HG03159 (cell line): ENCODE data around the gene DHX9.

ENCODE experiments used
- ATAC-seq: cut with Tn5 transposase; IDR thresholded peaks from one replicate; pipeline ENCODE4 v1.9.1; 2021; ENCODE audit warnings: mild to moderate bottlenecking, moderate library complexity; ENCODE audit not compliant: unreplicated experiment

DHX9 gene

DNA sequence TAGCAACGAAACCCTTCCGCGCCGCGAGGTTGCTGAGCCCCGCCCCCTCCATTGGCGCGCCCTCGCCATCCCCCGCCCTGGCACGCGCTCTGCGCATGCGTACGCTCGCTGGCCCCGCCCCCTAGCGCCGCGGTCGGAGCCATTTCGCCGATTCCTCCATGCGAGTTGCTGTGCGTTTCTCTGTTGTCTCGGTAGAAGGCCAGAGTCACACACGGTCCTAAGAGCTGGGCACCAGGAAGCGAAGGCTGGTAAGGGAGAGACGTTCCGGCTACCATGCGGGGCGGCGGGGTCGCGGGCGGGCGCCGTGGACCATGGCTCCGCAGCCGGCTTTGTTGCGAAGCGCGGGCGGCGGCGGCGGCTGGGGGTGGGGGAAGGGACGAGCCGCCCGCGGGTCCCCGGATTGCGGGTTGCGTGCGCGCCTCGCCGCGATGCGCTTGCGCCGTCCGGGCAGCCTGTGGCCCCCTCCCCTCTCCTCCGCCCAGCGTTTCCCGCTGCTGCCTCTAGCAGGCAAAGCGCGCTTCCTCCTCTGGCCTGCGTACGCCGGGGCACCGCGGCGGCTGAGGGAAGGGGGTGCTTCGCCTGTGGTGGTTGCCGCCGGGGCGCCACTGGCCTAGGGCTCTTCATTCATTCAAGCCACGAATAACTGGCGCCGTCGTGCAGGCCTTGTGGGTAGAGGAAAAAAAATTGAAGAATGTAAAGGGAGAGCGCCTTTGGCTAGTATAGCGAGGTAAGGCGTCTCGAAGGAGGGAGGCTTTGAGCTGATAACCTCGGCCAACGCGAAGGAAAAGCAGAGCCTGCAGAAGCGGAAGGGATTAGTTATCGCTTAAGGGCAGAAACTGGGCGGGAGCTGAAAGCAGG, at the start of gene DHX9:
DHX9 (plus strand) TSS at position 139 of the 858 bp plus-strand sequence. CDS start 3,220 bp downstream, outside the sequence.
- peak; percentile 81 for ATAC-seq

GRCh38 chr1:182791281-182792179, 47.6 kb upstream of the DHX9 start:
- no peak for ATAC-seq

GRCh38 chr1:182794091-182794490, 45.1 kb upstream of the DHX9 start:
- no peak for ATAC-seq

DNA sequence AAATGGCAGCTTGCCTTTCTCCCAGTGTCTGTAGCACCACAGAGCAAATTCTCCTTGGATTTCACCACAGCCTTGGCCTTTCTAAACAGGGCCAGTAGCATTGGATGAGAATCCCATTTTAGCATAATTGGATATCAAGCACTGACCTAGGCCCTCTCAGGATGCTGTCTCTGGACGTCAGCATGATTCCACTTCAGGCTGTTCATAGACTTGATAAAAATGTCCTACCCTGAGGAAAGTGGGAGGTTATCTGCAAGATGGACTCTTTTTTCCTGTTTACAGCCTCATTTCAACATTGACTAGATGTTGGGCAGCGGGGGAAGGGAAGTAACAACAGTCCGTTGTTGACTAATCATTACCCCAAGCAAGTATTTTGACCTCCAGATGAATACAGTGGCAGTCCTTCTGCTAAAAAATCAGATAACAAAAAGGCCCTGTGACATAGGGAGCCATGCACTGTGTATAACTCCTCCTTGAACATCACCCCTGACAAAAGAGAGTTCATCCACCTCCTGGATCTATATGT, 44.4 kb upstream of the DHX9 start:
- no peak for ATAC-seq

GRCh38 chr1:182795563-182796228, 43.5 kb upstream of the DHX9 start:
- ATAC-seq: no peak

GRCh38 chr1:182802006-182802803, 36.9 kb upstream of the DHX9 start:
- no peak for ATAC-seq

DNA sequence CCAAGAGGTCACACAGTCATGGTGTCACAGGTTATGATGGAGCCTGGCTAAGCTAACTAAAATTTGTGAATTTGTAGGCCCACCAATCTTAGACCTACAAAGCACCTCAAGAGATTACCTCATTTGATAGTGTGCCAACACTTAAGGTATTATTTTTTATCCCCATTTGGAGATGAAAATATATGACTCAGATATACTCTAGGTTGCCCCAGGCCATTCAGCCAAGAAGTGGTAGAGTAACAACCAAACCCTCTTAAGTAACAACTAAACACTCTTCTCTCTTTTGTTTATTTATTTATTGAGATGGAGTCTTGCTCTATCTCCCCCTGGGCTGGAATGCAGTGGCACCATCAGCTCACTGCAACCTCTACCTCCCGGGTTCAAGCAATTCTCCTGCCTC, 35.3 kb upstream of the DHX9 start:
- no peak for ATAC-seq

- no peak for ATAC-seq
Measured at GRCh38 chr1:182806015-182806678, 33.0 kb upstream of the DHX9 start.

- ATAC-seq: no peak
Measured at GRCh38 chr1:182807907-182808306, 31.2 kb upstream of the DHX9 start.

DNA sequence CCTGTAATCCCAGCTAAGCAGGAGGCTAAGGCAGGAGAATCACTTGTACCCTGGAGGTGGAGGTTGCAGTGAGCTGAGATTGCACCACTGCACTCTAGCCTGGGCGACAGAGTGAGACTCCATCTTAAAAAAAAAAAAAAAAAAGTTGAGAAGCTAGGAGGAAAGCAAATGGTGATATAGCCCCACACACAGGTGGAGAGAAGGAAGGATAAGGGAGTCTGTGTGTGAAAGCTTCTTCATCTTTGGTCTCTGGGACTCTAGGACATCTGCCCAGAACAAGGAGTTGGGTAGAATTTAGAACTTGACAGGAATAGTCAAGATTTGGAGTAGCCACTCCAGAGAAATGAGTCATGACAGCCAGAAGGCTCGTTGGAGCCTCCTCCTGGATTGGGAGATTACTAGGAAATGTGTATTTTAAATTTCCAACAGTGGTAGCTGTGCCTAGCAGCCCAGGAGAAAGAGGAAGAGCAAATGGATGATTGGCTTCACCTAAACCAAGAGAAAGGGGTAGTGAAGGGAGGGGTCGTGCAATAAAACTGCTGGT, 29.7 kb upstream of the DHX9 start:
- no peak for ATAC-seq

DNA sequence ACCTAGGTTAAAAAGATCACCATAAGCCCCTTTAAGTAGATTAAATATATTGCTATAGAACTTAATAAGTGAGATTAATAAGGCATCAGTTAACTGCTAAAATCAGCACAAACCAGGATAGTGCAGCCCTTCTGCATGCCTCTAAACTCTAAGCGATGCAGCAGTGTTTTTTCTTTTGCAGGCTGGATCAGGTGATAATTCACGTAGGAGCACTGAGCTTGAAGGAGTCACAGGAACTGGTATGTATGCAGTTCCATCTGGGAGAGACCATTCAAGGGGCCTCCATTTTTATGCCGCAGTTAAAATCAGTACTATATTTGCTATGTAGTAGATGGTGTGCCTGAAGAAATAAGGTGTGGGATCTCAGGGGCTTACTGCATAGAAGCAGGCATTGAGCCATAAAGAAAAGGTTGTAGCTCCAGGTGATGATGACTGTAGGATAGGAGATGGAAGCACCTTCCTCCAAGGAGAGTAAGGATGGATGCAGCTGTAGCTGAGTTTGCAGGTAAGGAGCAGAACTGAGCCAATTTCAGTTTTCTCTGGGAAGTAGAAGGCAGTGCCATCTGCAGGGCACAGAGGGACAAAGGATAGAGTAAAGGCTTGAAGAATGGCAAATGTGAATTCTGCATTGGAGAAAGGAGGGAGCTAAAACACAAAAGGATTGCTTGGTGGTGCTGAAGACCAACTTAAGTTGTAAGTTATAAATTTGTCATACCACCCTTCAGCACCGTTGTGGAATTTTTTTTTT, 27.0 kb upstream of the DHX9 start:
- no peak for ATAC-seq

GRCh38 chr1:182816863-182817262, 22.3 kb upstream of the DHX9 start:
- ATAC-seq: no peak

DNA sequence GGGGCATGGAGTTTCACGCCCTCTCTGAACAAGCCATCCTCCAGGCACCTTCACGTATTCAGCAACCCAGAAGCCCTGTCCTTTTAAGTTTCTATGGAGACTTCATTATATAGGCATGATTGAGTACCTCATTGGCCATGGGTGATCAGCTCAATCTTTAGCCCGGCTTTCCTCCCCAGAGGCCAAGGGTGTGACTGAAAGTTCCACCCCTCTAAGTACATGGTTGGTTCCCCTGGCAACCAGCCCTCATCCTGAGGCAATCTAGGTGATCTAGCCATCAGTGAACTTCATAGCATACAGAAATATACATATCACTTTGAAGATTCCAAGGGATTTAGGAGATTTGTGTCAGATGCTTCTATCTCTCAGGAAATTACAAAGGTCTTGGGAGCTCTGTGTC, 21.3 kb upstream of the DHX9 start:
- no peak for ATAC-seq

- ATAC-seq: no peak
Measured at GRCh38 chr1:182823220-182823619, 15.9 kb upstream of the DHX9 start.

DNA sequence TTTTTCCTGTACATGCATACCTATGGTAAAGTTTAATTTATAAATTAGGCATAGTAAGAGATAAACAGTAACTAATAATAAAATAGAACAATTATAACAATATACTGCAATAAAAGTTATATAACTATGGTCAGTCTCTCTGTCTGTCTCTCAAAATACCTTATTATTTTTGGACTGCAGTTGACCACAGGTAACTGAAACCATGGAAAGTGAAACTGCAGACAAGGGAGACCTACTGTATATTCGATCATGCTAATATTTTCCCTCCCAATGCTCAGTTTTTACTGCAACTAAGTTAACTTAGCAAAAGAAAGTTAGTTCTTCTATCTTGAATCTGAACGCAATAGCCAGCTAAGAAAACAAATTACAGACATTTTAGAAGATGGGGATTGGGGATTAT, 12.3 kb upstream of the DHX9 start:
- no peak for ATAC-seq

DNA sequence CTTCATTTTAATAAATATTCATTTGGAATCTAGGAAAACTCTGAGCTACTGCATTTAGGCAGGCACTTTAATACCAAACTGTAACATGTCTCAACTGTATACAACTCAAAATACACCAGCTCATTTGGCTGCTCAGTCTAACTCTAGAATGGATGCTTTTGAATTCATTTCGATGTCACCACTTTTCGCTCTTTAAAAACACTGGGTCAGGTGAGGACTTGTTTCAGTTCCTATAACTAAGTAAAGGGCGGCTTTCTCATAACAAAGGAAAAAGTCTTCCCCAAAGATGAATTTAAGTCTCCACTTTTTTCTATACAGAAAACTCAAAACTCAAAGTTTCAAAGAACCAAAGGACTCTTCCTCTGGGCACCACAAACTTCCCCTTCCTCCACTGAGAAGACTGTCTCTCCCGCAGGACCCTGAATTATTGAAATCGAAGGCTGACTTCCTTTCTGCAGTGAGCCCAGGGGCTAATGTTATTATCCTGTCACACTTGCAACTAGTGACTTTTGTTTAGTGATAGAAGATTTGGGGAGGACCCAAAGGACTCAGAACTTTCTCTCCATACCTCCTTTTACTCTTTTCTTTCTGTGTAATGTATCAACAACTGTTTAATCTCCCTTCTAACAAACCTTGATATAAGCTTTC, 9.7 kb upstream of the DHX9 start:
- ATAC-seq: no peak

GRCh38 chr1:182833271-182833670, 5.9 kb upstream of the DHX9 start:
- no peak for ATAC-seq

DNA sequence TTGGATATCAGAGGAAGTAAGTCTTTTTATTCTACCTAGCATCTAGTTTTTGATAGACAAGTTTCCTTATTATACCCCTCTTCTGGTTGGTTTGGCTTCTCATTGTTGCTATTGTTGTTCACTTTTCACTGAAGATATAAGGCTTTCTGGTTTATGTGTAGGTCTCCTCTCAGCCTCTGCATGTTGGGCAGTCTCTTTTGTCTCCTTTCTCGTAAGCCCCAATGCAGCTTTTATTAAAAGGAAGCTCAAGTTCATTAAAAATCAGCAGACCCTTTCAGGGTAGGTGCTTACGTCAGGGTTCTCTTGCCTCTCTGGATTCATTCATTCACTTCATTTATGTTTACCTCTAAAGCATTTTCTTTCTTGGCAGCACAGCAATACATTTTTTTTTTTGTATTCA, 4.8 kb upstream of the DHX9 start:
- no peak for ATAC-seq
